Measurements from ENCODE around the gene UBE2J2.
A peak's percentile ranks its signal among the peaks of the same experiment; 100 is the strongest.

UBE2J2 gene

DNA sequence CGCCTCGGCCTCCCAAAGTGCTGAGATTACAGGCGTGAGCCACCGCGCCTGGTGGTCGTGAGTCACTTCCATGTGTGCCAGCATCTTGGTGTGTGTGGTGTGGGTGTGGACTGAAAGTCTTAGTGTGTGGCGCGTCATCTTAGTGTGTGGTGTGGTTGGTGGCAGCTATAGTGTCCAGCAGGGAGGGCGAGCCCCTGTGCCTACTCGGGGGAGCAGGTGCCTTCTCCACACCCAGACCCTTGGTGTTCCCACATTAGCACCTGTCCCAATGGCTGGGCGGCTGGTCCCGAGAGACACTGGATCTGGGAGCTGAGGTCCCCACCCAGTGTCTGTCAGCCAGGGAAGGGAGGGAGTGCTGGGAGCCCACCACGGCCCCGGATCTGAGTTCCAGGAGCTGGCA, 9.3 kb upstream of the UBE2J2 start:
- no peak overlapping the region for H3K27ac ChIP-seq
- intact Hi-C loops (cut with DNase I; ENCODE audit: low total_unique reads) = no loop called here
- no peaks in the 10 kb centered on the region for H3K36me3 ChIP-seq
- no peaks in the 10 kb centered on the region for H3K9me3 ChIP-seq
- H3K4me1 ChIP-seq = peaks cover 0 to 13% (median 0%) of the 10 kb centered on the region in 4 donors
- TF ChIP-seq, protein P1, sequence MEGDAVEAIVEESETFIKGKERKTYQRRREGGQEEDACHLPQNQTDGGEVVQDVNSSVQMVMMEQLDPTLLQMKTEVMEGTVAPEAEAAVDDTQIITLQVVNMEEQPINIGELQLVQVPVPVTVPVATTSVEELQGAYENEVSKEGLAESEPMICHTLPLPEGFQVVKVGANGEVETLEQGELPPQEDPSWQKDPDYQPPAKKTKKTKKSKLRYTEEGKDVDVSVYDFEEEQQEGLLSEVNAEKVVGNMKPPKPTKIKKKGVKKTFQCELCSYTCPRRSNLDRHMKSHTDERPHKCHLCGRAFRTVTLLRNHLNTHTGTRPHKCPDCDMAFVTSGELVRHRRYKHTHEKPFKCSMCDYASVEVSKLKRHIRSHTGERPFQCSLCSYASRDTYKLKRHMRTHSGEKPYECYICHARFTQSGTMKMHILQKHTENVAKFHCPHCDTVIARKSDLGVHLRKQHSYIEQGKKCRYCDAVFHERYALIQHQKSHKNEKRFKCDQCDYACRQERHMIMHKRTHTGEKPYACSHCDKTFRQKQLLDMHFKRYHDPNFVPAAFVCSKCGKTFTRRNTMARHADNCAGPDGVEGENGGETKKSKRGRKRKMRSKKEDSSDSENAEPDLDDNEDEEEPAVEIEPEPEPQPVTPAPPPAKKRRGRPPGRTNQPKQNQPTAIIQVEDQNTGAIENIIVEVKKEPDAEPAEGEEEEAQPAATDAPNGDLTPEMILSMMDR (IDR thresholded peaks at IDR 0.05) = no peak
- no peak overlapping the region for H3K4me3 ChIP-seq
- H3K27me3 ChIP-seq = peaks cover 0 to 42% of the 10 kb centered on the region in 2 donors
- no peak for DNase-seq

- TF ChIP-seq, protein P1 (IDR thresholded peaks at IDR 0.05) = no peak
- intact Hi-C loops (cut with DNase I; ENCODE audit: low total_unique reads) = no loop called here
- no peak overlapping the region for H3K4me3 ChIP-seq
- no peaks in the 10 kb centered on the region for H3K9me3 ChIP-seq
- peaks cover 0 to 13% (median 0%) of the 10 kb centered on the region in 4 donors for H3K4me1 ChIP-seq
- peaks cover 0 to 29% of the 10 kb centered on the region in 2 donors for H3K27me3 ChIP-seq
- no peak overlapping the region for H3K27ac ChIP-seq
- H3K36me3 ChIP-seq = no peaks in the 10 kb centered on the region
- DNase-seq = no peak
Observed at GRCh38 chr1:1281533-1282321, 8.1 kb upstream of the UBE2J2 start.

- Histone ChIP-seq H3K27me3 (peaks cover 0 to 21% of the 10 kb centered on the region in 2 donors), H3K36me3 (no peaks in the 10 kb centered on the region), H3K27ac (no peak overlapping the region), H3K9me3 (no peaks in the 10 kb centered on the region), H3K4me3 (no peak overlapping the region), H3K4me1 (peaks cover 0 to 13% (median 0%) of the 10 kb centered on the region in 4 donors)
- TF ChIP-seq, protein P1 (IDR thresholded peaks at IDR 0.05) = no peak
- DNase-seq = peak in 1 of 2 donors; percentile 59
- intact Hi-C loops (cut with DNase I; ENCODE audit: low total_unique reads) = no loop called here
Observed at GRCh38 chr1:1280782-1281481, 7.3 kb upstream of the UBE2J2 start.

DNA sequence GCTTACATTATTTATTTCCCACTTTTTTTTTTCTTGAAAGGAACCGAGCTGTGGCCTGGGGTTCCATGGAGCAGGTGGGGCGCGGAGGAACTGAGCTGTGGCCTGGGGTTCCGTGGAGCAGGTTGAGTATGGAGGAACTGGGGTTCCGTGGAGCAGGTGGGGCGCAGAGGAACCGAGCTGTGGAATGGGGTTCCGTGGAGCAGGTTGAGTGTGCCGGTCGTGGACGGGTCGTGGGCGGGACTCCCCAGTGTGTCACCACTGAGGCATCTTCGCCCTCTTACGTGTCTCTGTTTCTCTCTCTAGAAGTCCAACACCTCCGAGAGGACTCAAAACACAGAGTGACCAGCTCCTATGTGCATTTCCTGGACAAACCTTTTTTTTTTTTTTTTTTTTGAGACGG, 5.4 kb upstream of the UBE2J2 start:
- Histone ChIP-seq H3K27me3 (peaks cover 0 to 4% of the 10 kb centered on the region in 2 donors), H3K27ac (no peak overlapping the region), H3K4me1 (peaks cover 0 to 27% (median 8%) of the 10 kb centered on the region in 4 donors), H3K36me3 (no peaks in the 10 kb centered on the region), H3K9me3 (no peaks in the 10 kb centered on the region), H3K4me3 (no peak overlapping the region)
- intact Hi-C loops (cut with DNase I; ENCODE audit: low total_unique reads) = no loop called here
- TF ChIP-seq, protein P1 (IDR thresholded peaks at IDR 0.05) = no peak
- no peak for DNase-seq

DNA sequence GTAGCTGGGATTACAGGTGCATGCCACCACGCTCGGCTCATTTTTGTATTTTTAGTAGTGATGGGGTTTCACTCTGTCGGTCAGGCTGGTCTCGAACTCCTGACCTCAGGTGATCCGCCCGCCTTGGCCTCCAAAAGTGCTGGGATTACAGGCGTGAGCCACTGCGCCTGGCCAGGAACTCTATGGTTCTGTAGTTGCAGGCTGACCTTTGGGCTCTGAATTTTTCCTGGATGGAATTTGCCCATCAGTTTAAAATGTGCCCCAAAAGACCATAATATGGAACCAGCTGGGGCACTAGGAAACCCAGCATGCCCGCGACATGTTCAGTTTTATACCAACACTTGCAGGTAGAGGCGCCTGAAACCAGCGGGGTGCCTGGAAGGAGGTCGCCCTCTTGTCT, 5.0 kb upstream of the UBE2J2 start:
- H3K27me3 ChIP-seq = peaks cover 0 to 2% of the 10 kb centered on the region in 2 donors
- no peak for DNase-seq
- intact Hi-C loops (cut with DNase I; ENCODE audit: low total_unique reads) = no loop called here
- TF ChIP-seq, protein P1 (IDR thresholded peaks at IDR 0.05) = no peak
- H3K36me3 ChIP-seq = no peaks in the 10 kb centered on the region
- H3K4me1 ChIP-seq = peaks cover 0 to 26% (median 8%) of the 10 kb centered on the region in 4 donors
- H3K9me3 ChIP-seq = no peaks in the 10 kb centered on the region
- H3K27ac ChIP-seq = no peak overlapping the region
- H3K4me3 ChIP-seq = no peak overlapping the region

All from tibial artery (tissue), 4 donors.